KMS-11 (cell line): ENCODE measurements around the gene NLRX1.
"Not testable (repeated sequence)": the region's sequence is repeated elsewhere in the genome, so short reads cannot be mapped to it uniquely, and the experiment has no call there.

Experiments used
- H2AFZ ChIP-seq: fragments of 200-600 bp; sonication (generic); 2 replicates; pipeline ENCODE4 v1.6.1; 2016; ENCODE audit warnings: antibody characterized with exemption, mixed run types, low read depth
- H3K27ac ChIP-seq: fragments of 200-600 bp; sonication (generic); 2 replicates; pipeline ENCODE4 v1.6.1; 2016; ENCODE audit warnings: mild to moderate bottlenecking, mixed run types
- H3K27me3 ChIP-seq: fragments of 200-600 bp; sonication (generic); 2 replicates; pipeline ENCODE4 v1.6.1; 2017; ENCODE audit warnings: mild to moderate bottlenecking, low read depth, mixed run types, moderate library complexity; ENCODE audit not compliant: insufficient read depth
- H3K36me3 ChIP-seq: fragments of 200-600 bp; sonication (generic); 2 replicates; pipeline ENCODE4 v1.6.1; 2017; ENCODE audit warnings: mild to moderate bottlenecking, mixed run types; ENCODE audit not compliant: insufficient read depth
- H3K4me1 ChIP-seq: fragments of 200-600 bp; sonication (generic); 2 replicates; pipeline ENCODE4 v1.6.1; 2016; ENCODE audit warnings: mild to moderate bottlenecking, low read depth, mixed run types; ENCODE audit not compliant: poor library complexity, severe bottlenecking
- H3K4me2 ChIP-seq: fragments of 200-600 bp; sonication (generic); 2 replicates; pipeline ENCODE4 v1.7.0; 2016; ENCODE audit warnings: mild to moderate bottlenecking, mixed run types
- H3K4me3 ChIP-seq: fragments of 200-600 bp; sonication (generic); IDR thresholded peaks from 2 replicates; pipeline ENCODE4 v1.6.1; 2017; ENCODE audit warnings: low read depth, low read length, mixed read lengths; ENCODE audit not compliant: insufficient read depth
- H3K79me2 ChIP-seq: fragments of 200-600 bp; sonication (generic); 2 replicates; pipeline ENCODE4 v1.6.1; 2016; ENCODE audit warnings: low read depth, mixed run types; ENCODE audit not compliant: insufficient read depth
- H3K9ac ChIP-seq: fragments of 200-600 bp; sonication (generic); 2 replicates; pipeline ENCODE4 v1.6.1; 2016; ENCODE audit warnings: mild to moderate bottlenecking, mixed run types
- H4K20me1 ChIP-seq: fragments of 200-600 bp; sonication (generic); 2 replicates; pipeline ENCODE4 v1.6.1; 2016; ENCODE audit warnings: mild to moderate bottlenecking, mixed run types; ENCODE audit not compliant: insufficient read depth
- CTCF ChIP-seq: fragments of 200-600 bp; sonication (generic); conservative IDR thresholded peaks from 2 replicates; pipeline ENCODE4 v1.6.1; 2017; ENCODE audit warnings: low read depth, mild to moderate bottlenecking, antibody characterized with exemption, low read length, moderate library complexity, mixed read lengths

The NLRX1 gene

GRCh38 chr11:119189393-119189792, 20.9 kb downstream of the NLRX1 start:
- Histone ChIP-seq H3K9ac (no peak overlapping the region), H3K4me3 (no peak overlapping the region), H2AFZ (no peak overlapping the region), H3K4me1 (no peaks in the 10 kb centered on the region), H3K27me3 (peaks cover 3% of the 10 kb centered on the region; the same call in 1 of the 2 replicates), H3K4me2 (no peak overlapping the region), H4K20me1 (no peaks in the 10 kb centered on the region), H3K36me3 (no peaks in the 10 kb centered on the region), H3K27ac (no peak overlapping the region), H3K79me2 (no peaks in the 10 kb centered on the region)
- TF ChIP-seq CTCF, result no peak

- Histone ChIP-seq H3K4me2 (no peak overlapping the region), H3K4me3 (no peak overlapping the region), H3K36me3 (no peaks in the 10 kb centered on the region), H3K79me2 (no peaks in the 10 kb centered on the region), H3K9ac (no peak overlapping the region), H3K27me3 (peaks cover 3% of the 10 kb centered on the region; the same call in 1 of the 2 replicates), H4K20me1 (no peaks in the 10 kb centered on the region), H3K27ac (no peak overlapping the region), H3K4me1 (no peaks in the 10 kb centered on the region), H2AFZ (no peak overlapping the region)
- TF ChIP-seq CTCF, result no peak
Measured at GRCh38 chr11:119190531-119190930, 22.0 kb downstream of the NLRX1 start.

- H3K36me3 ChIP-seq, H3K4me2 ChIP-seq, H2AFZ ChIP-seq, H3K4me1 ChIP-seq, H3K79me2 ChIP-seq, H3K27ac ChIP-seq, H3K4me3 ChIP-seq, H4K20me1 ChIP-seq, H3K27me3 ChIP-seq, H3K9ac ChIP-seq: not testable (repeated sequence)
Measured at GRCh38 chr11:119191265-119191664, 22.7 kb downstream of the NLRX1 start.

GRCh38 chr11:119192111-119192510, 23.6 kb downstream of the NLRX1 start:
- Histone ChIP-seq H3K79me2 (no peaks in the 10 kb centered on the region), H3K4me2 (no peak overlapping the region), H3K27me3 (no peaks in the 10 kb centered on the region), H4K20me1 (no peaks in the 10 kb centered on the region), H3K4me3 (no peak overlapping the region), H3K36me3 (no peaks in the 10 kb centered on the region), H3K4me1 (peaks cover 4% of the 10 kb centered on the region), H3K27ac (no peak overlapping the region), H3K9ac (no peak overlapping the region), H2AFZ (no peak overlapping the region)
- no peak for TF ChIP-seq CTCF

- Histone ChIP-seq H3K79me2 (no peaks in the 10 kb centered on the region), H3K27me3 (no peaks in the 10 kb centered on the region), H3K27ac (no peak overlapping the region), H3K4me1 (peaks cover 4% of the 10 kb centered on the region), H4K20me1 (no peaks in the 10 kb centered on the region), H2AFZ (no peak overlapping the region), H3K4me2 (no peak overlapping the region), H3K36me3 (no peaks in the 10 kb centered on the region), H3K9ac (no peak overlapping the region), H3K4me3 (no peak overlapping the region)
- no peak for TF ChIP-seq CTCF
Measured at GRCh38 chr11:119193001-119193400, 24.5 kb downstream of the NLRX1 start.
